GM21360 (cell line): ENCODE data around the gene FAM168A.

Experiments used
- ATAC-seq: cut with Tn5 transposase; IDR thresholded peaks from one replicate; pipeline ENCODE4 v1.9.1; 2021; ENCODE audit warnings: mild to moderate bottlenecking, moderate library complexity; ENCODE audit not compliant: unreplicated experiment

The FAM168A gene

GRCh38 chr11:73404048-73404447 lies 193.9 kb downstream of the FAM168A start:
- ATAC-seq: no peak

DNA sequence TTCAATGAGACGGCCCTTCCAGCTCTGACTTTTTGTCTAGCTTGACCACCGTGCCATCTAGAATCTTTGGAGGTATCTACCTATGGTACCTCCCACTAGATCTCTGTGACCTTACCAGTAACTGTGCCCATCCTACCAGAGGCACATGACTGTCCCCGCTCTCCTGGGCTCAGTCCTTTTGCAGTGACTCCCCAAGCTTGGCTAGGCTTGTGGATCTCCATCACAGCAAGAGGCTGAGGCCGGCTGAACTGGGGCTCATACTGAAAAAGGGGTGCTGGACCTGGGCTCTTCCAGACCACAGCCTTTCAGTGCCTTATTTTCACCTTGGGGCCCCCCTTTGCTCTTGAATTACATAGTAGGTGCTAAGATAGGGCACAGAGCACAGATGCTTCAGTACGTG lies 194.4 kb downstream of the FAM168A start:
- no peak for ATAC-seq

DNA sequence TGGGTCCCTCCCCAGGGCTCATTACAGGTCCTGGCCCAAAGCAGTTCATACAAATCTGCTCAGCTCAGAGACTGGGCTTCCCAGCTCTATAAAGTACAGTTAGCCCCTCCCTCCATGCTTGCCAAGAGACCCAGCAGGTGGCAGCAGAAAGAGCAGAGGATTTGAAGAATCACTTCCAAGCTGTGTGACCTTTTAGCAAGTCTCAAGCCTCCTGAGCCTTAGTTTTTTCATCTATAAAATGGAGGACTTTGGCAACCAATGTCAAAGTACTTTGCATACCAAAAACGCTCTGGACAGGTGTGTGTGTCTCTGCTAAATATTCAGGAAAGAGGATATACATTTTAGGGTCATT lies 195.1 kb downstream of the FAM168A start:
- no peak for ATAC-seq

GRCh38 chr11:73401924-73402833 lies 195.7 kb downstream of the FAM168A start:
- ATAC-seq: no peak

- ATAC-seq: no peak
These were observed 196.5 kb downstream of the FAM168A start for GRCh38 chr11:73401217-73401923.

GRCh38 chr11:73400293-73400692 lies 197.6 kb downstream of the FAM168A start:
- no peak for ATAC-seq

DNA sequence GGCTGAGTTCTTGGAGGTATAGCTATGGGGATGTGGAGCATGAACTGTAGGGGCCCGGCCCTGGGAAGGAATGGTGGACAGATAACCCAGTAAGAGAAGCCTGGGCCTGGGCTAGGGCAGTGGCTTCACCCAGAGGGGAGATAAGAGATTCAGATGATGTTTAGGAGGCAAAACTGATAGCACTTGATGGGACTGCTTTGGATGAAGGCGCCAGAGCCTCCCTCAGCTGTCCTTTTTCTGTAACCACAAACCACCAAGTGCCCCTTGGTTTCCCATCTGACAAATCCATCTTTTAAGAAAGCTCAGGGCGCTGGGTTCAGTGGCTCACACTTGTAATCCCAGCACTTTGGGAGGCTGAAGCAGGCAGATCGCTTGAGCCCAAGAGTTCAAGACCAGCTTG lies 198.3 kb downstream of the FAM168A start:
- ATAC-seq: no peak

GRCh38 chr11:73399159-73399590 lies 198.7 kb downstream of the FAM168A start:
- no peak for ATAC-seq

- ATAC-seq: no peak
These were observed 199.2 kb downstream of the FAM168A start for GRCh38 chr11:73398721-73399120.

DNA sequence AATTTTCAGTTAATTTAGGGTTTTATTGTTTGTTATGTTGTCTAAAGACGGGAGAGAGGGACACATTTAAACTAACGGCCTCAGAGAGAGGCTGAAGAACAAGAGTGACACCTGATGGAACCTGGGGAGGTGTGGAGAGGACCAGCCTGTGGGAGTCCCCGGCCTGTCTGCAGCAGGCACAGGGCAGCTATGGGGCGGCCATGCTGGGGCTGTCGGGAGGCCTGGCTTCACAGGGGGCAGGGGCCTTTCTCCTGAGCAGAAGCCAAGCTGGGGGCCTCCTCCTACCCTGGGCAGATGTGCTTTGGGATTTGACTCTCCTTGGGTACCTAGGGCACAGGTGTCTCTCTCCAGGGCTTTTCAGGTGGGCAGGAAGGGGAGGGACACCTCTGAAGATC lies 199.8 kb downstream of the FAM168A start:
- no peak for ATAC-seq

DNA sequence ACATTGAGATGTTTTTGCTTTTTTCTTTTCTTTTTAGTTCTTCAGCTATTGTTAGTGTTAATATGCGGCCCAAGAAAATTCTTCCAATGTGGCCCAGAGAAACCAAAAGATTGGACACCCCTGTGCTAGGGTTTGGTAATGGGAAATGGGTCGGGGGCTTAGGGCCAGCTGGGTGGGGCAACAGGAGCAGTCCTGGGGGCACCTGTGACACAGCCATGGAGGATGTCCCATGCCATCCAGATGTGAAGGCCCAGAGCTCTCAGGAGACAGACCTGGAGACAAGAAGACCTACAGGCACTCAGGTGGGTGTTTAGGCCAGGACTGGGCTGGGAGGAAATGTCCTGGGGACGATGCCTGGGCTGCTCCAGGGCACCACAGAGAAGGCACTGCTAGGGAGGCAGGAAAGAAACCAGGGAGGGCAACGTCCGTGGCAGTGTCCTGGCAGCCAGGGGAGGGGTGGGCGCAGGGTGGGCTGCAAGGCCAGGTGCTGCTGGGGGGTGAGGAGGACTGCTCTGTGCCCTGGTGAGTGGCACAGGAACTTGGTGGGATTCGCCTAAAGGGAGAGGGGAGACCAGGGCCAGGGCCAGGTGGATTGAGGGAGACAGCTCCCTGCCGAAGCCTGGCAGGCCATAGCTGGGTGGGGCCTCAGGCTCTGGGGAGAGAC lies 200.3 kb downstream of the FAM168A start:
- ATAC-seq: no peak

- ATAC-seq: no peak
These were observed 200.9 kb downstream of the FAM168A start for GRCh38 chr11:73396985-73397384.

DNA sequence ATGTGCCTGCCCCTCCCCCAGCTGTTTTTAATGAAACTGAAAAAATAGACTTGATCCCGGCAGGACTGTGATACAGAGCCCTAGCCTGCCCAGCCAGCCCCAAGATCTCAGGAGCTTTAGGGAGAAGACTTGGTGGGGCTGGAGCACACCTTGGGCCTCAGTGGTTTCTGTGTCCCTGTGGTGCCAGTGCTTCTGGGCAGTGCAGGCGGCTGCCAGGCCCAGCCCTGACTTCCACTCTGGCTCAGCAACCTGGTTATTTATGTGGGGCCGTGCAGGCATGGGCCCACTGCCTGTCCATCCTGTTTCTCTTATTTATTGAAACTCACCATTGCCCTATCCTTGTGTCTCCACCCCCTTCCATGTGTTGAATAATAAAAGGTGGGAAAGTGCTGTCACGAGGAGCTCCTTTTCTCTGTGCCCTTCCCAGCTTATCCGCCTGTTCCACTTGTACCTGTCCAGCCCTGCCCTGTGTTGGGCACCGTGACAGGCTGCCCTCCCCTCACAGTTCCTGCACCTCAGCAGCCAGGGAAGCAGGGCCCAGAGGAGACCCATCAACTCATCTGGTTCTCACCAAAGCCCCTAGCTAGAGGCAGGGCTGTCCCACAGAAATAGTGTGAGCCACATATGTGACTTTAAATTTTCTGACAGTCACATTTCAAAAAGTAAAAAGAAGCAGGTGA lies 201.5 kb downstream of the FAM168A start:
- ATAC-seq: no peak

DNA sequence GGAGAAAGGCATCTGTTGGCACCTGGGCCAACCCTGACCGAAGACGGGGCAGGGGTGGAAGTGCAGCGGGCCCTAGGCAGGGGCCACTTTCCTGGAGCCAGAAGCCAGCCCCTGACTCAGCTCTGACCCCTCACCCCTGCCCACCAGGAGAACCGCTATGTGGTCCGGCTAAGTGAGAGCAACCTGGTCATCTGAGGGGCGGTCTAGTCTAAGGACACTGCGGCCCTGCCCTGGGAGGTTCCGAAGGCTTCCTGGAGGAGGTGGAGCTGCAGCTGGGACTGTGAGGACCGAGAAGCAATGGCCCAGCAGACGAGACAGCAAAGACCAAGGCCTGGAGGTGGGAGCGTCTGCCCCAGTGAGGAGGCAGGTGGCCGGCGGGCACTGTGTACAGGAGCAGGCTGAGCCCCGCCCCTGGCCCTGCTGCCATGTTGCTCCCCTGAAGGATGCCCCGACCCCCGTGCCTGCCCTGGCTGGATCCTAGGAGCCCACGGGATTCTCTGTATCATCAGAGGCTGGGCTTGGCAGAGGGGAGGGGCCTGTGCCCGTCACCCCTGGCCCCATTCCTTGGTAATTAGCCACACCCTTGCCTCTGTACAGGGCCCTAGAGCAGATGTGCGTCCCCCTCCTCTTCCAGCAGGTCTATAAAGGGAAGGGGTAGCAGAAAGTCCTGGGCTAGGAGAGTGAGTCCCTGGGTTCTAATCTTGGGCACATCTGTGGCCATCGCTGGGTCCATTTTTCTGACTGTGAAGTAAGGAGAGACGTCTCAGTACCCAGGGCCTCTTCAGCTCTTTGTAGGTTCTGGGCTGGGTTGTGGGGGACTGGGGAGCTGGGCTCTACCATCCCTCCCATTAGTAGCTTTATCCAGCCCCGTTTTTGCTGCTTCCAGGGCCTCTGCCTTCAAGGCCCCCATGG lies 202.4 kb downstream of the FAM168A start:
- ATAC-seq: no peak

- no peak for ATAC-seq
These were observed 203.3 kb downstream of the FAM168A start for GRCh38 chr11:73394416-73395296.

DNA sequence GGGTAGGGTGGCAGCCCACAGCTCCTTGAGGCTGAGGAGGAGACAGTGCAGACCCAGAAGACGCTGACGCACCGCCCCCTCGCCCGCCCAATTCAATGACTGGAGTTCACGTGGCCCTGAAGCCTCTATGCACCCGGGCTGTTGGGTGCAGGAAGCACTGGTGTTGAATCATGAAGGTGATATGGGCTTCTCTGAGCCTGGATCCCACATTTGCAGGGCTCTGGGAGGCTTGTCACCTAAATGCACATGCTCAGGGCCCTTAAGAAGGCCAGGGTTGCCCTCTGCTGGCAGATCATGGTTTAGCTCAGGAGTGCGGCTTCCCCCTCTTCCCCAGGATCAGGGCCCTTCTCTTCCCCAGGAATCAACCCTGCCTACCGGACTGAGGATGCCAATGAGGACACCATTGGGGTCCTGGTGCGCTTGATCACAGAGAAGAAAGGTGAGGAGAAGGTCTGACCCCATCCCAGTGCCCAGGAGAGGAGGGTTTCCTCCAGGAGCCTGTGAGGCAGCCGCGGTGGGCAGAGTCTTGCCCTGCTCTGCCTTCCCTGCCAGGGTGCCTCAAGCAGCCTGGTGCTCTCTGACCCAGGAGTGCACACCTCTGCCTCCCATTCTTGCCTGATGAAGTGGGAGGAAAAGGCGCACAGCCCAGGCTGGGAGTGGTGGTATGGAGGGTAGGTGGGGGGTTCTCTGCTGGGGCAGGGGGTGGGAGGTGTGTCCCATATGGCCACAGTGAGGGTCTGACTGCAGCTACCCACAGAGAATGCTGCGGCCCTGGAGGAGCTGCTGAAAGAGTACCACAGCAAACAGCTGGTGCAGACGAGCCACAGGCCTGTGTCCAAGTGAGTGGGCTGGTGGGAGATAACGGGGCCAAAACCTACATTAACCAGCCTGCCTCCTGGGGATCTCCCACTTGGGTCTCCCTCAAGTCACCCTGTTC lies 204.2 kb downstream of the FAM168A start:
- no peak for ATAC-seq

DNA sequence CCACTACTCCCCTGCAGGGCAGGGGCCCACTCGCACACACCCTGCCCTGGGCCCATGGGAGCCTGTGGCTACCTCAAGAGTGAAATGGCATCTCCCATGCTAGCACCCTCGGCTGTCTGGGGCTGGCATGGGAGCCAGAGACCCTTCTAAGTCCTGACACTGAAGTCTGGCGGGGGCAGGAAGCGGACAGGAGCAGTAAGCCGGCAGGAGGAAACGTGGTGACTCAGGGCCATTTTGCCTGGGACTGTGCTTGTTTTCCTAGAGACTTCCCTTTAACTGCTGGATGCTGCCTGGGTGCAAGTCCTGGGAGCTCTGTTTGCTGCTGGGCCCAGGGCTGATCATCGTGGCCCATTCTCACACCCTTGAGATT lies 204.9 kb downstream of the FAM168A start:
- no peak for ATAC-seq
